ENCODE results near the gene UQCRC1.

Gene UQCRC1

GRCh38 chr3:48584836-48585235 lies 24.6 kb downstream of the UQCRC1 start:
- POLR2A ChIA-PET (ENCODE audit: low non-redundant PET), result no interaction called here
- no peak for TF ChIP-seq CTCF (conservative IDR thresholded peaks at IDR 0.05; ENCODE audit: low read depth)
- CTCF ChIA-PET, result no interaction called here

GRCh38 chr3:48581621-48582481 lies 27.6 kb downstream of the UQCRC1 start:
- TF ChIP-seq CTCF (conservative IDR thresholded peaks at IDR 0.05; ENCODE audit: low read depth), result no peak
- POLR2A ChIA-PET (ENCODE audit: low non-redundant PET), result no interaction called here
- peak overlapping the region; percentile 100 for H3K27ac ChIP-seq
- DNase-seq (ENCODE audit: low spot score), result no peak
- CTCF ChIA-PET, result interaction anchor here (0.6 kb wide), 1 partner anchor 33 kb away, joined by 5 read pairs; no protein-coding TSS in a partner anchor

More at GRCh38 chr3:48584836-48585235, 24.6 kb downstream of the UQCRC1 start:
- DNase-seq (ENCODE audit: low spot score), result no peak
- peak overlapping the region; percentile 100 for H3K27ac ChIP-seq

GRCh38 chr3:48576647-48577046 lies 32.8 kb downstream of the UQCRC1 start:
- peak overlapping the region; percentile 100 for H3K27ac ChIP-seq
- no peak for TF ChIP-seq CTCF (conservative IDR thresholded peaks at IDR 0.05; ENCODE audit: low read depth)
- ChIA-PET POLR2A (ENCODE audit: low non-redundant PET) (no interaction called here), CTCF (no interaction called here)
- no peak for DNase-seq (ENCODE audit: low spot score)

DNA sequence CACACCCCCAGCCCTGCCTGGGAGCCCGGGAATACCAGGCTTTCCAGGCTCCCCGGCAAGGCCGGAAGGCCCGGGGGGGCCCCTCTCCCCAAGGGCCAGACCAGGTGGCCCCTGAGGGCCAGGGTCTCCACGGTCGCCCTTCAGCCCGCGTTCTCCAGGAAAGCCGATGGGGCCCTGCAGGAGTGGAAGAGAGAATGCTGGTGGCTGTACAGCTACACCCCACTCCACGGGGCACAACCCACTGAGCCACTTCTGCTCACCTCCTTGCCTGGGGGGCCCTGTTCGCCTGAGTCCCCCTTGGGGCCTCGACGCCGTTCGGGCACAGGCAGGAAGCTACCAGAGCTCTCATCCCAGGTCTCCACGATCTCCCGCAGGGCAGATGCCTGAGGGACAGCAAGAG lies 34.1 kb downstream of the UQCRC1 start:
- TF ChIP-seq CTCF (conservative IDR thresholded peaks at IDR 0.05; ENCODE audit: low read depth), result no peak
- peak overlapping the region; percentile 100 for H3K27ac ChIP-seq
- CTCF ChIA-PET, result no interaction called here
- no peak for DNase-seq (ENCODE audit: low spot score)
- POLR2A ChIA-PET (ENCODE audit: low non-redundant PET), result no interaction called here

DNA sequence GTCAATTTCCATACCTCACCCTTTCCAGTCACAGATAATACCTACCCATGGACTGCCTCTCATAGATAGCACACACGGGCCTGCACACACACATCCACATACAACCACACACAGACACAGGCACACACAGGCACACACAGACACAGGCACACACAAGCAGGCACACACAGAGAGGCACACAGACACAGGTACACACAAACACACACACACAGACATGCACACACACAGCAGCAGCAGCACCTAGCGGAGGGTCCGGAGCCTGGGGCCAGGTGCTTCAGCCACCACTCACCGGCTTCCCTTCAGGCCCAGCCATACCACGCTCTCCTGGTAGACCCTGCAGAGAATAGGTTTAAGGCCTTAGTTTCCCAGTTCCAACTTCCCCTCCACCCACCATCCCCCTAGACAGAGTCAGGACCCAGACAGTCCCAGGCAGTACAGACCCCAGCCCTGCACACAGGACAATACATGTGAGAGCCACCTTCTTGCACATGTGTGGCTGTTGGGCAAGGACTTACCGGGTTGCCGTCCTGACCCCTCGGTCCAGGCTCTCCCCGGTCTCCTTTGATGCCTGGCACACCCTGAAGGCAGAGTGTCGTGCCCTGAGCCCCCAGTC lies 35.4 kb downstream of the UQCRC1 start:
- no peak for TF ChIP-seq CTCF (conservative IDR thresholded peaks at IDR 0.05; ENCODE audit: low read depth)
- no peak for DNase-seq (ENCODE audit: low spot score)
- ChIA-PET CTCF (no interaction called here), POLR2A (ENCODE audit: low non-redundant PET) (no interaction called here)
- peak overlapping the region; percentile 100 for H3K27ac ChIP-seq

GRCh38 chr3:48572517-48572916 lies 36.9 kb downstream of the UQCRC1 start:
- TF ChIP-seq CTCF (conservative IDR thresholded peaks at IDR 0.05; ENCODE audit: low read depth), result no peak
- peak overlapping the region; percentile 100 for H3K27ac ChIP-seq
- POLR2A ChIA-PET (ENCODE audit: low non-redundant PET), result no interaction called here
- CTCF ChIA-PET, result no interaction called here
- DNase-seq (ENCODE audit: low spot score), result no peak
